ENCODE results near the gene SVIL. TPM values are rescaled to one million over a fixed set of nuclear protein-coding genes. Genes with fewer than 3 reads are reported as not detected.

The SVIL gene
- total and polyA plus RNA-seq, 4 donors = 30.2 to 119 (median 56.7) TPM

DNA sequence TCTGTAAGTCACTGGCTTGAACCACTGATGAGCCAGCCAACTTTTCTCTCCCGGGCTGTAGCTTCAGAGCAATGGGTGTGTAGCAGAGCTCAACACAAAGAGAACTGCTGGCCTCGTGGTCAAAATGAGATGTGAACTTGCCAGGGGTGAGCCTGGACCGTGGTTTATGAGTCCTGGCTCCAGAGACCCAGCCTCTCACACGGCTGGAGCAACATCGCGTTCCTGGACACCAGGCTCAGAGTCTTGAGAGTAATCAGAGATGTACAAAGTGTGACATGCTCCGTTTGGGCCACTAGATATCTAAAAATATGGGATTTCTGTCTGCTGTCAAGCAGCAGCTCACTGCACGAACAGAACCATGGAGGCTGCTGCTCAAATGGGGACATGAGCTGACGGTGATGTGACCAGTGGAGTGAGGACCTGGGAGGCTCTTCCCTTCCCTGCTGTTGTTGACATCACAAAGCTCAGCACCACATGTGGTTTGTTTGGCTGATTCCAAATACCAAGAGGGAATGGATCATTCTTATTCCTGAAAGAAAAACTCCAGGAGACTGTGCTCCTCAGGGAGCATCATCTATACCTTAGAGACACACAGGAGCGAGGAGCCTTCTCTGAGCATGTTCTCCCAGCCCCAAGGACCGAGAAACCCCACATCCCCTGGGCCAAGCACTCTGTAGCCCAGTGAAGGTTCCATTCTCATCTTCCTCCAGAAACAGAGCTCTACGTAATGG lies 9.2 kb upstream of the SVIL start:
- H3K27ac ChIP-seq (ENCODE audit: low read depth, low read length) = peak overlapping the region; percentile 20
- no peak overlapping the region for H3K4me3 ChIP-seq (ENCODE audit: low read depth, low read length)
- 82% methylated on average over 12 of the region's 12 CpGs for WGBS (ENCODE audit: insufficient coverage)
- peaks cover 8% of the 10 kb centered on the region for H3K4me1 ChIP-seq (ENCODE audit: control insufficient read depth, insufficient read depth, low read length)
- no peaks in the 10 kb centered on the region for H3K9me3 ChIP-seq (ENCODE audit: control insufficient read depth, insufficient read depth, low read length)
- no peaks in the 10 kb centered on the region for H3K36me3 ChIP-seq (ENCODE audit: control insufficient read depth, insufficient read depth, low read length)
- H3K27me3 ChIP-seq (ENCODE audit: control insufficient read depth, insufficient read depth, low read length) = no peaks in the 10 kb centered on the region
- DNase-seq (ENCODE audit: low read depth in 4 of 6, low spot score in 6 of 6) = no peak

DNA sequence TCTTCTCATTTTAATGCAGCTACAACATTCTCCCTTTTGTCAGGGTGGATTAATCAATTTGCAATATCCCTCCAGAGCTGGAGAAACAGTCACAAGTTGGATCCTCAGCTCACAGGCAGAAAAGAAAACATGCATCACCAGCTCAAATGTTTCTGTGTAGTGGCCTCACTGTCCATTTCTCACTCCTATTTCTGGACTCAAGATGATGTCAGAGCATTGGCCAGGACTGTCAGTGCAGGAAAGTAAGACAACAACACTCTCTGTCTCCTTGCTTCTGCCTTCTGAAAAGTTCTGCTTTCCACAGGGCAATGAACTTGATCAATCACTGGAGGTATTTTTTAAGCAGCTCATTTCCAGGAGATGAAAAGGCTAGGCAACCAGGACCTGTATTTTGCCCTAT lies 8.2 kb upstream of the SVIL start:
- DNase-seq (ENCODE audit: low read depth in 4 of 6, low spot score in 6 of 6) = no peak
- Histone ChIP-seq H3K4me1 (ENCODE audit: control insufficient read depth, insufficient read depth, low read length) (peaks cover 8% of the 10 kb centered on the region), H3K4me3 (ENCODE audit: low read depth, low read length) (no peak overlapping the region), H3K9me3 (ENCODE audit: control insufficient read depth, insufficient read depth, low read length) (no peaks in the 10 kb centered on the region), H3K27ac (ENCODE audit: low read depth, low read length) (peak overlapping the region; percentile 20), H3K27me3 (ENCODE audit: control insufficient read depth, insufficient read depth, low read length) (no peaks in the 10 kb centered on the region), H3K36me3 (ENCODE audit: control insufficient read depth, insufficient read depth, low read length) (no peaks in the 10 kb centered on the region)

DNA sequence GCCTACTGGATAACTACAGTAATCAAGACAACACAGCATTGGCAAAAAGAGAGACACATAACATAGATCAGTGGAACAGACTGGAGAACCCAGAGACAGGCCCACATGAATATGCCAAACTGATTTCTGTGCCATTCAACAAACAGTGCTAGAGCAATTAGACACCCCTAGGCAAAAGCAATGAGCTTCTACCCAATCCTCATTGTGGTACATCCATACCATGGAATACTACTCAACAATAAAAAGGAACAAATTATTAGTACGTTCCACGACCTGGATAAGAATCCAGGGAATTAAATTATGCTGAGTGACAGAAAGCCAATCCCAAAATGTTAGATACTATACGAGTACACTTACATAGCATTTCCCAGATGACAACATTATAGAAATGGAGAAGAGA lies 2.8 kb upstream of the SVIL start:
- no peaks in the 10 kb centered on the region for H3K9me3 ChIP-seq (ENCODE audit: control insufficient read depth, insufficient read depth, low read length)
- WGBS (ENCODE audit: insufficient coverage) = no CpG with 5 or more reads among the region's 3 CpGs

DNA sequence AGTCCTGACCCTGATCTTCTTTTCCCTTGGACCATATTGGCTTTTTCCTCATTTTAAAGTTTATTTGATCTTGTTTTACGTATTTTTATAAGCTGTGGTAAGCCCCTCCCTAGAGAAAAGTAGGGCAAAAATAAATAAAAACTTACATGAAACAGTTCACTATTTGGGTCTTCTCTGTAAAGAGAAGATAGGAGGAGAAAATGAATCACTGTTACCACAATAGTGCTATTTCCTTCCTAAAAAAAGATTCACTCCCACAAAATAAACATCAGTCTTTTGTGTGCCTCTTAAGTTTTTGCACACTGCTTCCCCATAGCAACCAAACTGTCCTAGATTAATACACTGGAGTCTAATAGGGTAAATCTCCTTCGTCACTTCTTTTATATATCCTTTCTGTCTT lies 1.4 kb upstream of the SVIL start:
- no CpG with 5 or more reads among the region's 2 CpGs for WGBS (ENCODE audit: insufficient coverage)
- Histone ChIP-seq H3K36me3 (ENCODE audit: control insufficient read depth, insufficient read depth, low read length) (no peaks in the 10 kb centered on the region), H3K4me3 (ENCODE audit: low read depth, low read length) (no peak overlapping the region), H3K9me3 (ENCODE audit: control insufficient read depth, insufficient read depth, low read length) (no peaks in the 10 kb centered on the region), H3K4me1 (ENCODE audit: control insufficient read depth, insufficient read depth, low read length) (peaks cover 3% of the 10 kb centered on the region), H3K27me3 (ENCODE audit: control insufficient read depth, insufficient read depth, low read length) (no peaks in the 10 kb centered on the region), H3K27ac (ENCODE audit: low read depth, low read length) (peak overlapping the region; percentile 68)
- no peak for DNase-seq (ENCODE audit: low read depth in 4 of 6, low spot score in 6 of 6)

More for the DNA sequence above, 2.8 kb upstream of the SVIL start:
- Histone ChIP-seq H3K4me1 (ENCODE audit: control insufficient read depth, insufficient read depth, low read length) (peaks cover 3% of the 10 kb centered on the region), H3K4me3 (ENCODE audit: low read depth, low read length) (no peak overlapping the region), H3K36me3 (ENCODE audit: control insufficient read depth, insufficient read depth, low read length) (no peaks in the 10 kb centered on the region), H3K27ac (ENCODE audit: low read depth, low read length) (no peak overlapping the region), H3K27me3 (ENCODE audit: control insufficient read depth, insufficient read depth, low read length) (no peaks in the 10 kb centered on the region)
- no peak for DNase-seq (ENCODE audit: low read depth in 4 of 6, low spot score in 6 of 6)

DNA sequence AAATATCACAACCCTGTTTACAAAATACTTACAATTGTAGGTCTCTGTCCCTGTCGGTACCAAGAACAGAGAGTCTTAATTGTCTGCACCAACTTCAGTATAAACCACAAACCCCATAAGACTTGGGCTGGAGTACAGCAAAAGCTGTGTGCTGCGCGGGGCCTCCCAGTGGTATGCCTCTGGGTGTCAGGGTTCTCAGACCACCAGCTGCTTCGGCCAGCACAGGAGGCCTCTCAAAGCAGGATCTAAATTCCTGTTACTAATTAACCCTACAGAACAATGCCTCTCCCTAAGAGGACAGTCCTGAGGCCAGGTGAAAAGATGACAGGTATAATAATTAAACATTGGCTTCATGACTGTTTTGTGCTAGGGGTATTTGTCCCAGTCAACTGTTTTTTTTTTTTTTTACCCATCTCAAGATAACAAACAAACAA lies 957 bp upstream of the SVIL start:
- Histone ChIP-seq H3K36me3 (ENCODE audit: control insufficient read depth, insufficient read depth, low read length) (no peaks in the 10 kb centered on the region), H3K4me3 (ENCODE audit: low read depth, low read length) (no peak overlapping the region), H3K27ac (ENCODE audit: low read depth, low read length) (peak overlapping the region; percentile 68), H3K27me3 (ENCODE audit: control insufficient read depth, insufficient read depth, low read length) (no peaks in the 10 kb centered on the region), H3K9me3 (ENCODE audit: control insufficient read depth, insufficient read depth, low read length) (no peaks in the 10 kb centered on the region), H3K4me1 (ENCODE audit: control insufficient read depth, insufficient read depth, low read length) (peaks cover 3% of the 10 kb centered on the region)
- DNase-seq (ENCODE audit: low read depth in 4 of 6, low spot score in 6 of 6) = no peak
- WGBS (ENCODE audit: insufficient coverage) = 35% methylated on average over 3 of the region's 4 CpGs

DNA sequence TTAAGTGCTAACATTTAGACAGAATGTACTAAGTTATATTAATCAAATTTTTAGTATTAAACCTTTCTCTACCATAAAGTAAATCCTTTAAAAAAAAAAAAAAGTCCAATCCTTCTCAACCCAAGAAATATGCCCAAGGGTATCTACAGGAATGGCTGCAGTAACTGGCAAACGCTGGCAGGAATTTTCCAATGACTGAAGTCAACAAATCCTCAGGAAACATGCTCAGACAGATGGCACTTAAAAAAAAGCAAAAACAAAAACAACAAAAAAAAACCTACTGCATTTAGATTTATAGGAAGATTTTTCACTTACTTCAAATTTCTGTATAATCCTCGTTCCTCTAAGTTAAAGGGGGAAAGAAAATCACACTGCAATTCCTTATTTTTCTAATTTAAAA lies 666 bp downstream of the SVIL start:
- DNase-seq (ENCODE audit: low read depth in 4 of 6, low spot score in 6 of 6) = peak in 1 of 6 donors; percentile 65
- no peak overlapping the region for H3K27ac ChIP-seq (ENCODE audit: low read depth, low read length)

DNA sequence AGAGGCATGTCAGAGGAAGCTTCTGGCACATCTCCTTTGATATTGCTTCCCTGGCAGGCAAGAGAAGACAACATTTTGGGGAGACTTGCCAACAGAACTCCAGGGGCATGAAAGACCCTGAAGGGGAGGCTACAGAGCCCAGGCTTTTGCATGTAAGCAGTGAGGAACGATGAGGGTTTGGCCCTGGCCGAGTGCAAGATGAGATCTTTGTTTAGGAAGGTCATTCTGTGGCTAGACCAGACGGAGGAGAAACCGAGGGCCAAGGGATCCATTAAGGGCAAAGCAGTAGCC lies 3.8 kb downstream of the SVIL start:
- H3K27me3 ChIP-seq (ENCODE audit: control insufficient read depth, insufficient read depth, low read length) = no peaks in the 10 kb centered on the region
- no peaks in the 10 kb centered on the region for H3K4me1 ChIP-seq (ENCODE audit: control insufficient read depth, insufficient read depth, low read length)
- H3K36me3 ChIP-seq (ENCODE audit: control insufficient read depth, insufficient read depth, low read length) = no peaks in the 10 kb centered on the region
- DNase-seq (ENCODE audit: low read depth in 4 of 6, low spot score in 6 of 6) = no peak
- WGBS (ENCODE audit: insufficient coverage) = 86% methylated on average over 4 of the region's 4 CpGs
- H3K27ac ChIP-seq (ENCODE audit: low read depth, low read length) = no peak overlapping the region
- no peaks in the 10 kb centered on the region for H3K9me3 ChIP-seq (ENCODE audit: control insufficient read depth, insufficient read depth, low read length)
- no peak overlapping the region for H3K4me3 ChIP-seq (ENCODE audit: low read depth, low read length)

More for the DNA sequence above, 666 bp downstream of the SVIL start:
- no peak overlapping the region for H3K4me3 ChIP-seq (ENCODE audit: low read depth, low read length)
- no CpG with 5 or more reads among the region's 2 CpGs for WGBS (ENCODE audit: insufficient coverage)
- H3K36me3 ChIP-seq (ENCODE audit: control insufficient read depth, insufficient read depth, low read length) = no peaks in the 10 kb centered on the region
- H3K27me3 ChIP-seq (ENCODE audit: control insufficient read depth, insufficient read depth, low read length) = no peaks in the 10 kb centered on the region
- no peaks in the 10 kb centered on the region for H3K9me3 ChIP-seq (ENCODE audit: control insufficient read depth, insufficient read depth, low read length)
- peaks cover 3% of the 10 kb centered on the region for H3K4me1 ChIP-seq (ENCODE audit: control insufficient read depth, insufficient read depth, low read length)

DNA sequence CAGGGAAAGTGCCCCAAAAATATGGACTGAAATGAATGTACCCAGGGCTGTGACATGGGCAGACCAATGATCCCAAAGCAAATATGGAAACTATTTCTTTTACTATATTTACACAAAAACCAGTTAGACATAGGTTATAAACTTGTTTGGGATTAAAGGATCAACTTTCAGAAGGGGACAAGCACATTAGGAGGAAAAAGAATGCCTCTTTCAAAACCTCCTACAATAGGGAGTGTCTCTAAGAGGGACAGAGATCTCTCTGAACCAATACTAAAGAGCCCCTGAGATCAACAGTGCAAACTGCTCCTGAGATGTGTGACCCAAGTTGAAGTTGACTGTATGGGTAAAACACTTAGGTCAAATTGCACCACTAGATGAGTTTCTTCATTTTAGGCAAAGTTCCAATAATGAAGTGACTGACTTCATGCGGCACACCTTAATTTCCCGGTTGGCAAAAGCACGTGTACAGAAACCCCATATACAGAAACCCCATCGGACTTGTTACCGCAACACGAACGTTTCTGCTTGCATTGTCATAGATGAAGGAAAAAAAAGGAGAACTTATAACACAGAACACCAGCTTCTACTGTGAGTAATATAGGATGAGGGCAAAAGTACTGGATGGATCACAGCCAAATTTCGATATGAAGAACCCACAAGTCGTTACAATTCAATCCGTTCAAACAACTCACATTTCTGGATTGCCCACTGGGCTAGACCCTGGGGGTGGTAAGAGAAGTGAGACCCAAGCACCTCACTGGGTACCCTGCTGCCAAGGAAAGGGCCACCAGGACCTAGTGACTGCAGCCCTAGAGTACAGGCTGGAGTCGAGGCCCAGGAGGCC lies 4.3 kb downstream of the SVIL start:
- Histone ChIP-seq H3K9me3 (ENCODE audit: control insufficient read depth, insufficient read depth, low read length) (no peaks in the 10 kb centered on the region), H3K27me3 (ENCODE audit: control insufficient read depth, insufficient read depth, low read length) (no peaks in the 10 kb centered on the region), H3K27ac (ENCODE audit: low read depth, low read length) (no peak overlapping the region), H3K36me3 (ENCODE audit: control insufficient read depth, insufficient read depth, low read length) (no peaks in the 10 kb centered on the region), H3K4me3 (ENCODE audit: low read depth, low read length) (no peak overlapping the region), H3K4me1 (ENCODE audit: control insufficient read depth, insufficient read depth, low read length) (no peaks in the 10 kb centered on the region)
- 90% methylated on average over 1 of the region's 11 CpGs for WGBS (ENCODE audit: insufficient coverage)
- DNase-seq (ENCODE audit: low read depth in 4 of 6, low spot score in 6 of 6) = no peak

DNA sequence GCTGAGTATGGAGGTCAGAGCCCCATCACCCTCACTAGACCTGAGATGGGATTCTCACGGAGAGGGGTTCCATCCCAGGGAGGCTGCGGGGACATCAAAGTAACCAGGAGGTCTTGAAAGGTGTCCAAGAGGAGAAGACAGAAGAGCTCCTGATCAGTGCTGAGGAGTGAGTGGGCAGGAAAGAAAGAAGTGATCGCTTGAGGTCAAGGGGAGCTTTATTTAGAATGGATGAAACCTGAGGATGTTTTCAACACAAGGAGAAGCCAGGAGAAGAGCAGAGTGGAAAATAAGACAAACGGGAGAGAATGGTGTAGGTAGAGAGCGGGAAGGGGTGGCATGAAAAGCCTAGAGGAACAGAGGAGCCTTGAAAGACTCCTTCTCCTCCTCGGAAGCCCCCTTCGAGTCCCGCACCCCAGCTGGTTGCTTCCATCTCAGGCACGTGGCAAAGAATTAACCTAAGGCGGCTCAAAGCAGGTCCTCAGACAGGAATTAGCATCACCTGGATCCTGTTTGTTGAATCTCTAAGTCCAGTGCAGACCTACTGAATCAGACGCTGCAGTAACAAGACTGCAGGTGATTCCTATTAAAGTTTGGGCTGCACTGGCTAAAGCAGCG lies 5.8 kb downstream of the SVIL start:
- 89% methylated on average over 11 of the region's 12 CpGs for WGBS (ENCODE audit: insufficient coverage)
- Histone ChIP-seq H3K27ac (ENCODE audit: low read depth, low read length) (no peak overlapping the region), H3K36me3 (ENCODE audit: control insufficient read depth, insufficient read depth, low read length) (no peaks in the 10 kb centered on the region), H3K9me3 (ENCODE audit: control insufficient read depth, insufficient read depth, low read length) (no peaks in the 10 kb centered on the region), H3K4me3 (ENCODE audit: low read depth, low read length) (no peak overlapping the region), H3K27me3 (ENCODE audit: control insufficient read depth, insufficient read depth, low read length) (no peaks in the 10 kb centered on the region), H3K4me1 (ENCODE audit: control insufficient read depth, insufficient read depth, low read length) (no peaks in the 10 kb centered on the region)
- no peak for DNase-seq (ENCODE audit: low read depth in 4 of 6, low spot score in 6 of 6)

All from spinal cord (tissue), 10 donors.